Caco-2 (cell line): ENCODE measurements around the gene C2orf42. TPM values are rescaled to one million over a fixed set of nuclear protein-coding genes. Genes with fewer than 3 reads are reported as not detected.

Experiments
- BruUV-seq: library from RNA; stranded (reverse); fragments of 400-500 nt; replicated peaks from 2 replicates; lab custom pipeline; 2021; lab: Mats Ljungman, UMichigan
- CTCF ChIA-PET: fragments of 300-600 bp; sonication (Branson Sonifier 250); formaldehyde crosslinking; loops from one replicate; lab custom pipeline; 2022; ENCODE audit warnings: antibody characterized with exemption; lab: Charles Lee
- POLR2A ChIA-PET: fragments of 300-600 bp; sonication (Branson Sonifier 250); formaldehyde crosslinking; loops from one replicate; lab custom pipeline; 2022; ENCODE audit warnings: antibody characterized with exemption; lab: Charles Lee
- DNase-seq, 2 experiments: peaks; one replicate each; pipeline versions ENCODE4 v3.0.0 to v3.0.0-alpha.2; 2020 to 2022
- H3K27me3 ChIP-seq: replicated peaks from 2 replicates; pipeline ENCODE4 v1.6.0; 2011; ENCODE audit warnings: low read length; ENCODE audit not compliant: control insufficient read depth, insufficient read depth
- H3K36me3 ChIP-seq: 2 replicates; pipeline ENCODE4 v1.5.1; 2011; ENCODE audit warnings: low read length; ENCODE audit not compliant: control insufficient read depth, insufficient read depth
- H3K4me1 ChIP-seq: fragments of 250-450 bp; sonication (Bioruptor Pico); 2 replicates; pipeline ENCODE4 v1.5.1; 2020; ENCODE audit warnings: mild to moderate bottlenecking
- H3K4me3 ChIP-seq: 2 replicates; pipeline ENCODE4 v1.5.1; 2011; ENCODE audit warnings: low read depth, mild to moderate bottlenecking, control low read depth, low read length
- H3K9me3 ChIP-seq: fragments of 250-450 bp; sonication (Bioruptor Pico); 2 replicates; pipeline ENCODE4 v1.5.1; 2020; ENCODE audit warnings: mild to moderate bottlenecking, moderate library complexity
- H3K27ac Mint-ChIP-seq: one replicate; pipeline ENCODE4 v1.8.0; 2022; ENCODE audit warnings: mixed read lengths; ENCODE audit not compliant: unreplicated experiment
- H3K27me3 Mint-ChIP-seq: one replicate; pipeline ENCODE4 v1.8.0; 2022; ENCODE audit warnings: mixed read lengths; ENCODE audit not compliant: insufficient read depth, unreplicated experiment
- H3K36me3 Mint-ChIP-seq: one replicate; pipeline ENCODE4 v1.8.0; 2022; ENCODE audit warnings: mild to moderate bottlenecking, mixed read lengths; ENCODE audit not compliant: insufficient read depth, unreplicated experiment
- H3K4me1 Mint-ChIP-seq: one replicate; pipeline ENCODE4 v1.8.0; 2022; ENCODE audit warnings: low read depth, mixed read lengths; ENCODE audit not compliant: unreplicated experiment
- H3K4me3 Mint-ChIP-seq: one replicate; pipeline ENCODE4 v1.8.0; 2022; ENCODE audit warnings: mild to moderate bottlenecking, moderate library complexity, mixed read lengths; ENCODE audit not compliant: unreplicated experiment
- H3K9me3 Mint-ChIP-seq: one replicate; pipeline ENCODE4 v1.8.0; 2022; ENCODE audit warnings: mixed read lengths; ENCODE audit not compliant: unreplicated experiment
- CTCF ChIP-seq, 2 experiments: fragments of 200-600 bp in 1 of 2; IDR thresholded peaks; 1 replicate in 1 of 2; 2 replicates in 1 of 2; pipeline versions ENCODE4 v1.5.1 to v1.8.0; 2011 to 2022; ENCODE audit warnings: antibody characterized with exemption in 1 of 2, control low read depth in 1 of 2, inconsistent platforms in 1 of 2, low read depth in 1 of 2, low read length in 1 of 2, mild to moderate bottlenecking in 1 of 2, moderate library complexity in 1 of 2; ENCODE audit not compliant: insufficient read depth in 1 of 2, severe bottlenecking in 1 of 2, unreplicated experiment in 1 of 2
- intact Hi-C: fragments of 100-400 bp; cut with micrococcal nuclease; formaldehyde crosslinking; loops from one replicate; pipeline ENCODE4 v1.10.0; 2022; ENCODE audit not compliant: unreplicated experiment
- total RNA-seq: library from RNA; stranded (reverse); gene quantifications from 2 replicates; pipeline ENCODE4 v1.2.3, GENCODE V29; 2022

The C2orf42 gene
- total RNA-seq, 1 experiment from 2014 or later: 14.8 TPM

- Mint-ChIP-seq H3K27ac (no peak overlapping the region), H3K4me1 (no peaks in the 10 kb centered on the region), H3K9me3 (no peaks in the 10 kb centered on the region), H3K36me3 (peaks cover 70% of the 10 kb centered on the region), H3K27me3 (no peaks in the 10 kb centered on the region), H3K4me3 (no peak overlapping the region)
- ChIA-PET CTCF (interaction anchor here (0.7 to 1.1 kb wide), 2 partner anchors 9 to 24 kb away, joined by 3 read pairs; partner anchors contain the start of gene C2orf42), POLR2A (no interaction called here)
- intact Hi-C loops: no loop called here
- BruUV-seq: no TSS peak
- no peak for TF ChIP-seq CTCF (IDR thresholded peaks at IDR 0.05; ENCODE audit: insufficient read depth in 1 of 2, low read depth in 1 of 2, low read length in 1 of 2, severe bottlenecking in 1 of 2, unreplicated experiment in 1 of 2)
- no peaks in the 10 kb centered on the region for H3K27me3 ChIP-seq
- no peaks in the 10 kb centered on the region for H3K9me3 ChIP-seq
- no peaks in the 10 kb centered on the region for H3K4me1 ChIP-seq
- no peak overlapping the region for H3K4me3 ChIP-seq
- H3K36me3 ChIP-seq: peaks cover 1% of the 10 kb centered on the region; the same call in 1 of the 2 replicates
- DNase-seq: no peak
These were observed 23.5 kb upstream of the C2orf42 start for GRCh38 chr2:70214365-70214764.

GRCh38 chr2:70212298-70212932, 21.6 kb upstream of the C2orf42 start:
- no peak for DNase-seq
- H3K36me3 ChIP-seq: peaks cover 1% of the 10 kb centered on the region; the same call in 1 of the 2 replicates
- no peak overlapping the region for H3K27ac Mint-ChIP-seq
- ChIA-PET POLR2A (interaction anchor here (0.6 kb wide), 1 partner anchor 19 kb away, joined by 8 read pairs; no protein-coding TSS in a partner anchor), CTCF (no interaction called here)
- H3K9me3 Mint-ChIP-seq: no peaks in the 10 kb centered on the region
- no peaks in the 10 kb centered on the region for H3K27me3 ChIP-seq
- H3K4me1 Mint-ChIP-seq: no peaks in the 10 kb centered on the region
- no peaks in the 10 kb centered on the region for H3K27me3 Mint-ChIP-seq
- H3K36me3 Mint-ChIP-seq: peaks cover 50% of the 10 kb centered on the region
- no peaks in the 10 kb centered on the region for H3K9me3 ChIP-seq
- no peak overlapping the region for H3K4me3 ChIP-seq
- intact Hi-C loops: no loop called here
- BruUV-seq: no TSS peak
- H3K4me3 Mint-ChIP-seq: no peak overlapping the region
- TF ChIP-seq CTCF (IDR thresholded peaks at IDR 0.05; ENCODE audit: insufficient read depth in 1 of 2, low read depth in 1 of 2, low read length in 1 of 2, severe bottlenecking in 1 of 2, unreplicated experiment in 1 of 2): no peak
- H3K4me1 ChIP-seq: no peaks in the 10 kb centered on the region

GRCh38 chr2:70211595-70211994, 20.8 kb upstream of the C2orf42 start:
- no peak overlapping the region for H3K27ac Mint-ChIP-seq
- H3K27me3 ChIP-seq: no peaks in the 10 kb centered on the region
- H3K9me3 ChIP-seq: no peaks in the 10 kb centered on the region
- intact Hi-C loops: no loop called here
- H3K4me1 ChIP-seq: no peaks in the 10 kb centered on the region
- peaks cover 42% of the 10 kb centered on the region for H3K36me3 Mint-ChIP-seq
- H3K27me3 Mint-ChIP-seq: no peaks in the 10 kb centered on the region
- no peaks in the 10 kb centered on the region for H3K9me3 Mint-ChIP-seq
- no peak for DNase-seq
- H3K4me1 Mint-ChIP-seq: no peaks in the 10 kb centered on the region
- H3K36me3 ChIP-seq: peaks cover 1% of the 10 kb centered on the region; the same call in 1 of the 2 replicates
- BruUV-seq: no TSS peak
- H3K4me3 ChIP-seq: no peak overlapping the region
- POLR2A ChIA-PET: no interaction called here
- CTCF ChIA-PET: no interaction called here
- TF ChIP-seq CTCF (IDR thresholded peaks at IDR 0.05; ENCODE audit: insufficient read depth in 1 of 2, low read depth in 1 of 2, low read length in 1 of 2, severe bottlenecking in 1 of 2, unreplicated experiment in 1 of 2): no peak
- no peak overlapping the region for H3K4me3 Mint-ChIP-seq
